Prostate gland (tissue), 2 donors: ENCODE results near the gene CIT. TPM values are rescaled to one million over a fixed set of nuclear protein-coding genes. Genes with fewer than 3 reads are reported as not detected.

Source experiments
- DNase-seq: peaks from one replicate; pipeline ENCODE4 v3.0.0-alpha.2; 2019; ENCODE audit warnings: low spot score
- H3K27ac ChIP-seq, 2 donors: fragments of 200-600 bp; sonication (generic); 2 replicates each; pipeline ENCODE4 v1.5.1; 2017 to 2019
- H3K27me3 ChIP-seq: fragments of 200-600 bp; sonication (generic); replicated peaks from 2 replicates; pipeline ENCODE4 v1.5.1; 2019; ENCODE audit not compliant: insufficient read depth
- H3K36me3 ChIP-seq, 2 donors: fragments of 200-600 bp; sonication (generic); 1 replicate in 1 of 2; 2 replicates in 1 of 2; pipeline versions ENCODE4 v1.5.1 to v1.8.1; 2017 to 2019
- H3K4me1 ChIP-seq: fragments of 200-600 bp; sonication (generic); replicated peaks from 2 replicates; pipeline ENCODE4 v1.5.1; 2019
- H3K4me3 ChIP-seq, 2 donors: fragments of 200-600 bp; sonication (generic); 2 replicates each; pipeline ENCODE4 v1.5.1; 2017 to 2019
- H3K9me3 ChIP-seq: fragments of 200-600 bp; sonication (generic); 2 replicates; pipeline ENCODE4 v1.5.1; 2017
- POLR2A ChIP-seq: fragments of 450-650 bp; IDR thresholded peaks from one replicate; pipeline ENCODE4 v1.6.1; 2016; ENCODE audit warnings: antibody characterized with exemption, mild to moderate bottlenecking
- POLR2AphosphoS5 ChIP-seq: sonication (generic); formaldehyde crosslinking; IDR thresholded peaks from one replicate; pipeline ENCODE4 v1.6.1; 2017; ENCODE audit warnings: antibody characterized with exemption
- WGBS: methylation state at CpG from one replicate; pipeline ENCODE4 v1.1.5; 2018; 5-methylcytosine and 5-hydroxymethylcytosine counted together
- intact Hi-C: fragments of 100-400 bp; cut with DNase I; formaldehyde crosslinking; loops from one replicate; pipeline ENCODE4 v1.14.2; 2022
- total RNA-seq, 2 donors: library from RNA; depleted of rRNA; stranded (reverse); fragments of >200 nt; gene quantifications; one replicate each; pipeline ENCODE4 v1.1.0, GENCODE V29; 2016
- TF ChIP-seq, protein P1 (sequence below), 4 experiments: fragments of 200-600 bp in 2 of 4; fragments of 450-650 bp in 2 of 4; sonication (generic) in 2 of 4; IDR thresholded peaks; 1 replicate in 3 of 4; 2 replicates in 1 of 4; pipeline ENCODE4 v1.5.1; 2016 to 2019; ENCODE audit warnings: antibody characterized with exemption in 4 of 4, mild to moderate bottlenecking in 2 of 4, moderate library complexity in 2 of 4

The CIT gene
- total RNA-seq, 2 donors from 2014 or later, result 2.6 to 13.1 TPM

DNA sequence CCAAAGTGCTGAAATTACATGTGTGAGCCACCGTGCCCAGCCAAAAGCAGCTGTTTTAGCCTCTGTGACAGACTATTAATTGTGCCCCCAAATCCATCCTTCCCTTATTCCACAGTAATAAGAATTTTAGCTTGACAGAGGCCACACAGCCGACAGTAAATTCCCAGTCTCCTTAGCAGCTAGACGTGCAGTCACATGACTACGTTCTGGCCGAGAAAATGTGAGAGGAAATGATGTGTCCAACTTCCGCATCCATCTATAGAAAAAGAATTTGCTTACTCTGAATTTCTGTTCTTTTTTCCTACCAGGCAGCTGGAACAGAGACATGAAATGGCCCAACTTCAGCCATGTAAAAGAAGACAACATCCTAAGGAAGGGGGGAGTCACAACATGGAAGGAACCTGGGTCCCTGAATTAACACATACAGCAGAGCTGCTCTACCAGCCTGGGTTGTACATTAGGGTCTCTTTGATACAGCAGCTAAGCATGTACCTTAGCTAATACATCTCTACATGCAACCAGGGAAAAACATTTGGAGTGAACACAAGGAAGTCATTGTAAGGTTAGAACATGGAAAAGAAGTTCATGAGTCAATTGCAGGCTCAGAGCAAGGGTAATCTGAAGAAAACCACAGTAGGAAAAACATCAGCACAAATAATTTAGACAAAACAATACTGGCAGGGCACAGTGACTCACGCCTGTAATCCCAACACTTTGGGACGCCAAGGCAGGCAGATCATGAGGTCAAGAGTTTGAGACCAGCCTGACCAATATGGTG lies 35.5 kb downstream of the CIT start:
- no peaks in the 10 kb centered on the region for H3K36me3 ChIP-seq
- H3K4me3 ChIP-seq, result no peak overlapping the region
- no peak for DNase-seq
- intact Hi-C loops, result no loop called here
- 93% methylated on average over 8 of the region's 8 CpGs for WGBS
- H3K4me1 ChIP-seq, result no peaks in the 10 kb centered on the region
- H3K27ac ChIP-seq, result no peak overlapping the region
- TF ChIP-seq, protein P1, sequence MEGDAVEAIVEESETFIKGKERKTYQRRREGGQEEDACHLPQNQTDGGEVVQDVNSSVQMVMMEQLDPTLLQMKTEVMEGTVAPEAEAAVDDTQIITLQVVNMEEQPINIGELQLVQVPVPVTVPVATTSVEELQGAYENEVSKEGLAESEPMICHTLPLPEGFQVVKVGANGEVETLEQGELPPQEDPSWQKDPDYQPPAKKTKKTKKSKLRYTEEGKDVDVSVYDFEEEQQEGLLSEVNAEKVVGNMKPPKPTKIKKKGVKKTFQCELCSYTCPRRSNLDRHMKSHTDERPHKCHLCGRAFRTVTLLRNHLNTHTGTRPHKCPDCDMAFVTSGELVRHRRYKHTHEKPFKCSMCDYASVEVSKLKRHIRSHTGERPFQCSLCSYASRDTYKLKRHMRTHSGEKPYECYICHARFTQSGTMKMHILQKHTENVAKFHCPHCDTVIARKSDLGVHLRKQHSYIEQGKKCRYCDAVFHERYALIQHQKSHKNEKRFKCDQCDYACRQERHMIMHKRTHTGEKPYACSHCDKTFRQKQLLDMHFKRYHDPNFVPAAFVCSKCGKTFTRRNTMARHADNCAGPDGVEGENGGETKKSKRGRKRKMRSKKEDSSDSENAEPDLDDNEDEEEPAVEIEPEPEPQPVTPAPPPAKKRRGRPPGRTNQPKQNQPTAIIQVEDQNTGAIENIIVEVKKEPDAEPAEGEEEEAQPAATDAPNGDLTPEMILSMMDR (IDR thresholded peaks at IDR 0.05), result no peak
- TF ChIP-seq POLR2AphosphoS5 (no peak), POLR2A (no peak)
- H3K27me3 ChIP-seq, result no peaks in the 10 kb centered on the region
- H3K9me3 ChIP-seq, result no peaks in the 10 kb centered on the region

DNA sequence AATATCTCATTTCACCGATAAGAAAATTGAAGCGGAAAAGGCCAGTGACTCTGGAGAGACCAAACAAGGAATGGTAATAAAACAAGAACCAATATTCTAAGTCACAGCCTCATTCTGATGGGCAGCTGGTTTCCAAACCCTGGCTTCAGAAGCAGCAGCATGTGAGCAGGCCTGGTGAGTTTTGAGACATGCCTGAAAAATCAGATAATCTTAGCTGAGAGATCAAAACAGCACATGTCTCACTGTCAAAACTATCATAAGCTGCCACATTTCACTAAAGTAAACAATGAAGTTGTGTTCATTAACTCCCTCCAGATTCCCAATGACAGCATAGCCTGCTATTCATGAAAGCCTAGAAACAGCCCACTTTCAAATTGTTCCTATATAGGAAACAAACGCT lies 36.5 kb downstream of the CIT start:
- intact Hi-C loops, result no loop called here
- H3K4me3 ChIP-seq, result no peak overlapping the region
- 87% methylated on average over 3 of the region's 3 CpGs for WGBS

DNA sequence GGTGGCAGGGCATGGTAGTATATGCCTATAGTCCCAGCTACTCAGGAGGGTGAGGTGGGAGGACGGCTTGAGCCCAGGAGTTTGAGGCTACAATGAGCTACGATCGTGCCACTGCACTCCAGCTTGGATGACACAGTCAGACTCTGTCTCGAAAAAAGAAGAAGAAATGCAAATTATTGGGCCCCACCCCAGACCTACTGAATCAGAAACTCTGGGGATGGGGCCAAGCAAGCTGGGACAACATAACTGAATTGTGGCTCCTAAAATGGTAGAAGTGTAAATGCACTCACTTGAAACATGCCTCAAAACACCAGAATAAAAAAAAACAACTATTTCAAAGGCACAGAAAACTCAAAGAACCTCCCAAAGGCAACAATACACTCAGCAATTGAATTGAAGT lies 37.0 kb downstream of the CIT start:
- Histone ChIP-seq H3K27me3 (no peaks in the 10 kb centered on the region), H3K4me1 (no peaks in the 10 kb centered on the region), H3K27ac (no peak overlapping the region), H3K9me3 (no peaks in the 10 kb centered on the region), H3K36me3 (no peaks in the 10 kb centered on the region), H3K4me3 (no peak overlapping the region)
- TF ChIP-seq, protein P1 (IDR thresholded peaks at IDR 0.05), result no peak
- TF ChIP-seq POLR2AphosphoS5 (no peak), POLR2A (no peak)
- 92% methylated on average over 4 of the region's 4 CpGs for WGBS
- no peak for DNase-seq
- intact Hi-C loops, result no loop called here

More for the DNA sequence above, 36.5 kb downstream of the CIT start:
- H3K36me3 ChIP-seq, result no peaks in the 10 kb centered on the region
- H3K27me3 ChIP-seq, result no peaks in the 10 kb centered on the region
- H3K9me3 ChIP-seq, result no peaks in the 10 kb centered on the region
- H3K27ac ChIP-seq, result no peak overlapping the region
- no peaks in the 10 kb centered on the region for H3K4me1 ChIP-seq
- DNase-seq, result no peak
- no peak for TF ChIP-seq POLR2AphosphoS5
- TF ChIP-seq, protein P1 (IDR thresholded peaks at IDR 0.05), result no peak
- no peak for TF ChIP-seq POLR2A

DNA sequence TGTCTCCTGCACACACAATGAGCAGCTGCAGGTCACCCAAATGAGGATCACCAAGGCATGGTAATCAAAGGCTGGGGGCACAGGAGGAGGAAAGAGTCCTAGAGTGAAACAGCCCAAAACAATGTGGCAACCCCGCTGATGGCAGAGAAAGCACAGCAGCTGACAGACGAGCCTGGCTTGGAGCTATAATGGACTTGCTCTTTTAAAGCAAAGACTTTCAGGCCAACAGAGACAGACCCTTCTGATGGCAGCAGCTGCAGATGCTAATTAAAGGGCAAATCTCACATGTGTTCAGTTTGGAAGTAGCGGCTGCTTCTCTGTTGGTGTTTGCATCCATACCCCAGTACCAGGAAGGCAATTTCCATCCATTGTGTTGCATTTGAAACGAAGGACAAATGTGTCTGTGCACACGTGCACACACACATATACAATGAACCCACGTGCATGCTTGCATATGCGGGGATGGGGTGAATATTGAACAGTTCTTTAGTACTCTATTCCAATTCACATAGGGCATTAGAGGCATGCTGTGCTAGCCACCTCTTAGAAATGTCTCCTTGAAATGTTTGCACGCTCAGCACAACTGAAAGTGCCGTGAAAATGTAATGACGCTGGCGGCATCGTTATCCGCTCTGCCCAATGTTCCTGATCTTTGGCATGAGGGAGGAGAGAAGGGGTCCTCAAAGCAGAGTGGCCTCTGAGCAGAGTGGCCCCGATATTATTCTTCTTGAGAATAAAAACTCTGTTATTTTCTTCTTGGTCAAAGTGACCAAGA lies 38.1 kb downstream of the CIT start:
- TF ChIP-seq POLR2AphosphoS5 (no peak), POLR2A (no peak)
- Histone ChIP-seq H3K27me3 (no peaks in the 10 kb centered on the region), H3K27ac (no peak overlapping the region), H3K9me3 (no peaks in the 10 kb centered on the region), H3K4me3 (no peak overlapping the region), H3K4me1 (no peaks in the 10 kb centered on the region), H3K36me3 (no peaks in the 10 kb centered on the region)
- WGBS, result 97% methylated on average over 14 of the region's 14 CpGs
- intact Hi-C loops, result no loop called here
- no peak for DNase-seq

DNA sequence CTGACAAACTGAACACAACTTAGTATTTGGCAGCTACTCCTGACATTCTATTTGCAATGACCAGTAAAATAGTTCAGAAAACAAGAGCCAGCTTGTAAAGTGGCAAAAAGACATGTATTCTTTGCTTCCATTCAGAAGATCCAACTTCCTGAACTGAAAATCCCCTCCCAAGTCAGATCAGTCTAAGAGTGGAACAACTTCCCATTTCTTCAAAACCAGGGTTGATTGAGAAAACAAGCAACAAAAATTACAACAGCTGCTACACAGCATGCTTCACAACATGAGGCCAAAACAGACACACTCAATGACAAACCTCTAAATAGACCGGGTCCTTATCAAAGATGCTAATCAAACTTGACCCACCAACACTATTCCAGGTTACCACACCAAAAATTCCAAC lies 40.3 kb downstream of the CIT start:
- Histone ChIP-seq H3K36me3 (no peaks in the 10 kb centered on the region), H3K4me3 (no peak overlapping the region), H3K27me3 (no peaks in the 10 kb centered on the region), H3K27ac (no peak overlapping the region), H3K4me1 (no peaks in the 10 kb centered on the region), H3K9me3 (no peaks in the 10 kb centered on the region)
- 42% methylated on average over 1 of the region's 1 CpG for WGBS
- DNase-seq, result peak; percentile 6
- TF ChIP-seq, protein P1 (IDR thresholded peaks at IDR 0.05), result no peak
- TF ChIP-seq POLR2AphosphoS5, result no peak
- no peak for TF ChIP-seq POLR2A
- intact Hi-C loops, result no loop called here
